Suprapubic skin (tissue), 4 donors: ENCODE data around the gene NOC4L. TPM values are rescaled to one million over a fixed set of nuclear protein-coding genes. Genes with fewer than 3 reads are reported as not detected.

Experiments used
- DNase-seq, 2 donors: peaks; one replicate each; pipeline ENCODE4 v3.0.0-alpha.2; 2019; ENCODE audit warnings: low spot score in 2 of 2
- H3K27ac ChIP-seq: fragments of 200-600 bp; sonication (generic); one replicate; pipeline ENCODE4 v1.5.1; 2019
- H3K27me3 ChIP-seq: fragments of 200-600 bp; sonication (generic); one replicate; pipeline ENCODE4 v1.5.1; 2019
- H3K36me3 ChIP-seq: fragments of 200-600 bp; sonication (generic); one replicate; pipeline ENCODE4 v1.5.1; 2019
- H3K4me1 ChIP-seq: fragments of 200-600 bp; sonication (generic); one replicate; pipeline ENCODE4 v1.5.1; 2019
- H3K4me3 ChIP-seq: fragments of 200-600 bp; sonication (generic); one replicate; pipeline ENCODE4 v1.5.1; 2019; ENCODE audit warnings: mild to moderate bottlenecking
- H3K9me3 ChIP-seq: fragments of 200-600 bp; sonication (generic); one replicate; pipeline ENCODE4 v1.5.1; 2019
- CTCF ChIP-seq, 2 donors: fragments of 200-600 bp in 1 of 2; fragments of 450-650 bp in 1 of 2; sonication (generic) in 1 of 2; IDR thresholded peaks; one replicate each; pipeline ENCODE4 v1.5.1; 2016 to 2019; ENCODE audit warnings: antibody characterized with exemption in 2 of 2, mild to moderate bottlenecking in 1 of 2, moderate library complexity in 1 of 2
- EP300 ChIP-seq: sonication (generic); formaldehyde crosslinking; IDR thresholded peaks from one replicate; pipeline ENCODE4 v1.6.1; 2017; ENCODE audit warnings: antibody characterized with exemption
- POLR2A ChIP-seq, 2 donors: fragments of 450-650 bp; IDR thresholded peaks; one replicate each; pipeline ENCODE4 v1.6.1; 2017; ENCODE audit warnings: antibody characterized with exemption in 2 of 2, mild to moderate bottlenecking in 2 of 2, moderate library complexity in 2 of 2
- POLR2AphosphoS5 ChIP-seq, 3 donors: sonication (generic); formaldehyde crosslinking; IDR thresholded peaks; one replicate each; pipeline ENCODE4 v1.6.1; 2017; ENCODE audit warnings: antibody characterized with exemption in 3 of 3
- WGBS: methylation state at CpG from one replicate; pipeline ENCODE4 v1.1.5; 2018; 5-methylcytosine and 5-hydroxymethylcytosine counted together
- total RNA-seq, 4 donors: library from RNA; depleted of rRNA; stranded (reverse); fragments of >200 nt; gene quantifications; one replicate each; pipeline ENCODE4 v1.1.0, GENCODE V29; 2016

The NOC4L gene
- total RNA-seq, 4 donors from 2014 or later, result 13.9 to 20.4 (median 16.0) TPM

- Histone ChIP-seq H3K9me3 (no peaks in the 10 kb centered on the region), H3K36me3 (peaks cover 41% of the 10 kb centered on the region), H3K27me3 (no peaks in the 10 kb centered on the region), H3K4me1 (peaks cover 8% of the 10 kb centered on the region), H3K27ac (no peak overlapping the region), H3K4me3 (no peak overlapping the region)
- TF ChIP-seq POLR2A (IDR thresholded peaks at IDR 0.05) (no peak), CTCF (IDR thresholded peaks at IDR 0.05) (no peak), EP300 (no peak), POLR2AphosphoS5 (IDR thresholded peaks at IDR 0.05) (no peak)
- DNase-seq, result peak in 1 of 2 donors; percentile 59
- 66% methylated on average over 13 of the region's 13 CpGs for WGBS
Observed at GRCh38 chr12:132137483-132138125, 6.7 kb upstream of the NOC4L start.

- no peaks in the 10 kb centered on the region for H3K9me3 ChIP-seq
- peaks cover 41% of the 10 kb centered on the region for H3K36me3 ChIP-seq
- H3K4me1 ChIP-seq, result peaks cover 18% of the 10 kb centered on the region
- peak in 1 of 2 donors; percentile 61 for DNase-seq
- 94% methylated on average over 31 of the region's 34 CpGs for WGBS
- H3K4me3 ChIP-seq, result no peak overlapping the region
- H3K27ac ChIP-seq, result no peak overlapping the region
- no peak for TF ChIP-seq POLR2A (IDR thresholded peaks at IDR 0.05)
- TF ChIP-seq POLR2AphosphoS5 (IDR thresholded peaks at IDR 0.05), result no peak
- TF ChIP-seq CTCF (IDR thresholded peaks at IDR 0.05), result no peak
- TF ChIP-seq EP300, result no peak
- no peaks in the 10 kb centered on the region for H3K27me3 ChIP-seq
Observed at GRCh38 chr12:132138941-132139871, 5.1 kb upstream of the NOC4L start.

GRCh38 chr12:132139912-132140311, 4.3 kb upstream of the NOC4L start:
- H3K27me3 ChIP-seq, result no peaks in the 10 kb centered on the region
- 95% methylated on average over 17 of the region's 27 CpGs for WGBS
- no peak overlapping the region for H3K4me3 ChIP-seq
- no peaks in the 10 kb centered on the region for H3K9me3 ChIP-seq
- peak in 1 of 2 donors; percentile 78 for DNase-seq
- H3K4me1 ChIP-seq, result peaks cover 22% of the 10 kb centered on the region
- no peak overlapping the region for H3K27ac ChIP-seq
- TF ChIP-seq EP300 (no peak), POLR2AphosphoS5 (IDR thresholded peaks at IDR 0.05) (no peak), POLR2A (IDR thresholded peaks at IDR 0.05) (no peak), CTCF (IDR thresholded peaks at IDR 0.05) (no peak)
- H3K36me3 ChIP-seq, result peaks cover 41% of the 10 kb centered on the region

GRCh38 chr12:132140501-132140900, 3.8 kb upstream of the NOC4L start:
- no peaks in the 10 kb centered on the region for H3K27me3 ChIP-seq
- WGBS, result 100% methylated on average over 3 of the region's 15 CpGs
- no peak for TF ChIP-seq EP300
- no peak for TF ChIP-seq POLR2AphosphoS5 (IDR thresholded peaks at IDR 0.05)
- no peak for TF ChIP-seq CTCF (IDR thresholded peaks at IDR 0.05)
- TF ChIP-seq POLR2A (IDR thresholded peaks at IDR 0.05), result no peak
- H3K36me3 ChIP-seq, result peaks cover 41% of the 10 kb centered on the region
- peaks cover 28% of the 10 kb centered on the region for H3K4me1 ChIP-seq
- no peak overlapping the region for H3K27ac ChIP-seq
- DNase-seq, result peak in 1 of 2 donors; percentile 65
- H3K9me3 ChIP-seq, result no peaks in the 10 kb centered on the region
- H3K4me3 ChIP-seq, result no peak overlapping the region
